ENCODE measurements around the gene GUCD1. TPM values are rescaled to one million over a fixed set of nuclear protein-coding genes. Genes with fewer than 3 reads are reported as not detected.

The GUCD1 gene
- total RNA-seq, 1 experiment from 2014 or later, result 48.7 TPM

GRCh38 chr22:24507716-24508115 is 47.2 kb downstream of the GUCD1 start:
- no peaks in the 10 kb centered on the region for H3K36me3 ChIP-seq (ENCODE audit: control insufficient read depth in 1 of 2, insufficient read depth in 2 of 2, low read length in 2 of 2)
- no peak overlapping the region for H3K27ac ChIP-seq (ENCODE audit: low read depth, low read length)
- peaks cover 0 to 5% of the 10 kb centered on the region in 2 experiments; a peak in 1 of 4 replicates for H3K4me1 ChIP-seq (ENCODE audit: control insufficient read depth in 1 of 2, insufficient read depth in 2 of 2, low read length in 2 of 2)
- ChIA-PET RAD21 (ENCODE audit: low non-redundant PET in 1 of 2, low total read pairs in 2 of 2, uncharacterized antibody in 2 of 2, unreplicated experiment in 2 of 2) (no interaction called here), POLR2A (interaction anchor here (1.0 kb wide), 1 partner anchor 14 kb away, joined by 3 read pairs; no protein-coding TSS in a partner anchor), CTCF (interaction anchor here (1.0 kb wide), 1 partner anchor 85 kb away, joined by 4 read pairs; no protein-coding TSS in a partner anchor)
- BruUV-seq (replicated peaks), result no TSS peak
- DNase-seq (ENCODE audit: low read depth, low spot score), result no peak
- intact Hi-C loops (cut with micrococcal nuclease), result no loop called here
- H3K79me2 ChIP-seq (ENCODE audit: insufficient read depth, low read length), result no peaks in the 10 kb centered on the region
- TF ChIP-seq EZH2 (IDR thresholded peaks at IDR 0.05) (no peak), ELF1 (IDR thresholded peaks at IDR 0.05; ENCODE audit: borderline replicate concordance, low read depth) (no peak), MAX (IDR thresholded peaks at IDR 0.05) (no peak), CTCF (IDR thresholded peaks at IDR 0.05 in 2 of 3, conservative IDR thresholded peaks at IDR 0.05 in 1 of 3; ENCODE audit: borderline replicate concordance in 1 of 3, insufficient read depth in 1 of 3, low read depth in 2 of 3, low read length in 2 of 3) (no peak), YY1 (IDR thresholded peaks at IDR 0.05; ENCODE audit: extremely low read depth, insufficient replicate concordance, low read depth, low read length) (no peak), REST (IDR thresholded peaks at IDR 0.05; ENCODE audit: low read depth) (no peak), POLR2AphosphoS5 (IDR thresholded peaks at IDR 0.05; ENCODE audit: low read depth, low read length) (no peak), ZFX (IDR thresholded peaks at IDR 0.05) (no peak), EGR1 (IDR thresholded peaks at IDR 0.05; ENCODE audit: low read depth) (no peak), CEBPB (IDR thresholded peaks at IDR 0.05; ENCODE audit: low read depth) (no peak)
- H3K4me2 ChIP-seq (ENCODE audit: low read length), result no peak overlapping the region
- H3K27me3 ChIP-seq (ENCODE audit: insufficient read depth, low read length), result peaks cover 1% of the 10 kb centered on the region; the same call in 1 of the 2 replicates
- no peaks in the 10 kb centered on the region for H3K9me3 ChIP-seq (ENCODE audit: control insufficient read depth in 1 of 2, insufficient read depth in 1 of 2, low read depth in 1 of 2, low read length in 2 of 2)
- H4K20me1 ChIP-seq (ENCODE audit: insufficient read depth), result no peaks in the 10 kb centered on the region
- no peak overlapping the region for H2AFZ ChIP-seq (ENCODE audit: low read depth, low read length, poor library complexity, severe bottlenecking)
- H3K9me2 ChIP-seq (ENCODE audit: insufficient read depth), result no peaks in the 10 kb centered on the region
- no peak for ATAC-seq
- H3K4me3 ChIP-seq (replicated peaks in 1 of 2; ENCODE audit: low read depth in 1 of 2, low read length in 2 of 2), result no peak overlapping the region
- H3K9ac ChIP-seq (ENCODE audit: low read length), result no peak overlapping the region
